A549 (cell line): ENCODE data around the gene SOCS7.

Experiments
- CHD2 ChIP-seq: fragments of 150-350 bp; IDR thresholded peaks from 2 replicates; pipeline ENCODE4 v1.6.1; 2014; ENCODE audit warnings: low read length; ENCODE audit not compliant: partially characterized antibody
- CTCF ChIP-seq: fragments of >200 bp; sonication (Bioruptor Twin); formaldehyde crosslinking; IDR thresholded peaks from 3 replicates; pipeline ENCODE4 v1.5.1; 2016
- ELK1 ChIP-seq: fragments of 150-350 bp; IDR thresholded peaks from 2 replicates; pipeline ENCODE4 v1.6.1; 2014; ENCODE audit warnings: low read depth, mild to moderate bottlenecking, low read length
- EP300 ChIP-seq, 2 experiments: fragments of >200 bp; sonication (Bioruptor Twin); formaldehyde crosslinking; IDR thresholded peaks; 2 replicates in 1 of 2; 3 replicates in 1 of 2; pipeline ENCODE4 v1.6.1; 2016 to 2017
- HES2 ChIP-seq: fragments of >200 bp; sonication (Bioruptor Twin); formaldehyde crosslinking; IDR thresholded peaks from 2 replicates; pipeline ENCODE4 v1.6.1; 2016
- HMGXB4 ChIP-seq: fragments of 250-450 bp; sonication (Bioruptor Pico); IDR thresholded peaks from 2 replicates; pipeline ENCODE4 v1.5.0; 2021; ENCODE audit warnings: mild to moderate bottlenecking, moderate library complexity, borderline replicate concordance
- HOXB5 ChIP-seq: fragments of 250-450 bp; sonication (Bioruptor Pico); IDR thresholded peaks from 2 replicates; pipeline ENCODE4 v1.5.0; 2020; ENCODE audit warnings: mild to moderate bottlenecking, moderate library complexity
- MAFK ChIP-seq: fragments of 450-650 bp; IDR thresholded peaks from 2 replicates; pipeline ENCODE4 v1.6.1; 2014; ENCODE audit not compliant: partially characterized antibody
- MAX ChIP-seq: IDR thresholded peaks from 2 replicates; pipeline ENCODE4 v1.6.1; 2012
- POLR2A ChIP-seq: IDR thresholded peaks from 2 replicates; pipeline ENCODE4 v1.6.1; 2012; ENCODE audit warnings: mild to moderate bottlenecking, low read length
- REST ChIP-seq: fragments of 200-600 bp; sonication (generic); IDR thresholded peaks from 2 replicates; pipeline ENCODE4 v1.6.1; 2016; ENCODE audit warnings: antibody characterized with exemption, mild to moderate bottlenecking, moderate library complexity
- RFX5 ChIP-seq: fragments of 450-650 bp; IDR thresholded peaks from 2 replicates; pipeline ENCODE4 v1.7.1; 2014; ENCODE audit warnings: antibody characterized with exemption, mild to moderate bottlenecking, moderate library complexity
- USF2 ChIP-seq: fragments of 450-650 bp; IDR thresholded peaks from 2 replicates; pipeline ENCODE4 v1.6.1; 2014; ENCODE audit warnings: antibody characterized with exemption
- ZFP36 ChIP-seq: fragments of 450-650 bp; IDR thresholded peaks from 2 replicates; pipeline ENCODE4 v1.6.1; 2014; ENCODE audit warnings: borderline replicate concordance; ENCODE audit not compliant: partially characterized antibody

GRCh38 chr17:38369124-38369886 is 17.7 kb downstream of the SOCS7 start:
- TF ChIP-seq RFX5 (no peak), POLR2A (no peak), MAX (no peak), REST (no peak), HOXB5 (CRISPR knock-in tag) (no peak), CTCF (no peak), USF2 (no peak), ELK1 (no peak), HMGXB4 (no peak), ZFP36 (no peak), MAFK (no peak), HES2 (no peak), EP300 (IDR thresholded peaks at IDR 0.05) (no peak), CHD2 (no peak)
